ENCODE measurements around the gene TENT5A.
A peak's percentile ranks its signal among the peaks of the same experiment; 100 is the strongest.
"Not testable (repeated sequence)": the region's sequence is repeated elsewhere in the genome, so short reads cannot be mapped to it uniquely, and the experiment has no call there.

The TENT5A gene

GRCh38 chr6:81753711-81754577 is 1.5 kb upstream of the TENT5A start:
- peak; percentile 25 for DNase-seq (ENCODE audit: low read depth, low spot score)
- H3K4me3 ChIP-seq (ENCODE audit: low read length) = peak overlapping the region; percentile 67

- peak overlapping the region; percentile 67 for H3K4me3 ChIP-seq (ENCODE audit: low read length)
- DNase-seq (ENCODE audit: low read depth, low spot score) = no peak
Measured at GRCh38 chr6:81752921-81753710, 635 bp upstream of the TENT5A start.

- no peak for DNase-seq (ENCODE audit: low read depth, low spot score)
- peak overlapping the region; percentile 67 for H3K4me3 ChIP-seq (ENCODE audit: low read length)
Measured at GRCh38 chr6:81751388-81752083, 945 bp downstream of the TENT5A start.

GRCh38 chr6:81750681-81751387 is 1.6 kb downstream of the TENT5A start:
- H3K4me3 ChIP-seq (ENCODE audit: low read length) = no peak overlapping the region
- DNase-seq (ENCODE audit: low read depth, low spot score) = no peak

GRCh38 chr6:81750200-81750599 is 2.3 kb downstream of the TENT5A start:
- no peak overlapping the region for H3K4me3 ChIP-seq (ENCODE audit: low read length)
- no peak for DNase-seq (ENCODE audit: low read depth, low spot score)

- H3K4me3 ChIP-seq (ENCODE audit: low read length) = no peak overlapping the region
- DNase-seq (ENCODE audit: low read depth, low spot score) = no peak
Measured at GRCh38 chr6:81749707-81750106, 2.8 kb downstream of the TENT5A start.

- H3K4me3 ChIP-seq (ENCODE audit: low read length) = no peak overlapping the region
- DNase-seq (ENCODE audit: low read depth, low spot score) = no peak
Measured at GRCh38 chr6:81748994-81749393, 3.5 kb downstream of the TENT5A start.

- H3K4me3 ChIP-seq (ENCODE audit: low read length) = no peak overlapping the region
- no peak for DNase-seq (ENCODE audit: low read depth, low spot score)
Measured at GRCh38 chr6:81747327-81747726, 5.2 kb downstream of the TENT5A start.

GRCh38 chr6:81744131-81744530 is 8.3 kb downstream of the TENT5A start:
- no peak overlapping the region for H3K4me3 ChIP-seq (ENCODE audit: low read length)
- DNase-seq (ENCODE audit: low read depth, low spot score) = no peak

- no peak for DNase-seq (ENCODE audit: low read depth, low spot score)
- H3K4me3 ChIP-seq (ENCODE audit: low read length) = no peak overlapping the region
Measured at GRCh38 chr6:81743649-81744048, 8.8 kb downstream of the TENT5A start.

- H3K4me3 ChIP-seq (ENCODE audit: low read length) = no peak overlapping the region
- DNase-seq (ENCODE audit: low read depth, low spot score) = no peak
Measured at GRCh38 chr6:81741689-81742088, 10.8 kb downstream of the TENT5A start.

GRCh38 chr6:81740591-81740990 is 11.9 kb downstream of the TENT5A start:
- H3K4me3 ChIP-seq (ENCODE audit: low read length); DNase-seq (ENCODE audit: low read depth, low spot score): not testable (repeated sequence)

- H3K4me3 ChIP-seq (ENCODE audit: low read length) = no peak overlapping the region
- no peak for DNase-seq (ENCODE audit: low read depth, low spot score)
Measured at GRCh38 chr6:81739230-81740195, 13.0 kb downstream of the TENT5A start.

GRCh38 chr6:81736428-81736827 is 16.1 kb downstream of the TENT5A start:
- H3K4me3 ChIP-seq (ENCODE audit: low read length) = no peak overlapping the region
- no peak for DNase-seq (ENCODE audit: low read depth, low spot score)

- H3K4me3 ChIP-seq (ENCODE audit: low read length) = no peak overlapping the region
- DNase-seq (ENCODE audit: low read depth, low spot score) = no peak
Measured at GRCh38 chr6:81735756-81736380, 16.6 kb downstream of the TENT5A start.

- DNase-seq (ENCODE audit: low read depth, low spot score) = no peak
- H3K4me3 ChIP-seq (ENCODE audit: low read length) = no peak overlapping the region
Measured at GRCh38 chr6:81734500-81735150, 17.9 kb downstream of the TENT5A start.

GRCh38 chr6:81734081-81734480 is 18.4 kb downstream of the TENT5A start:
- no peak overlapping the region for H3K4me3 ChIP-seq (ENCODE audit: low read length)
- no peak for DNase-seq (ENCODE audit: low read depth, low spot score)

Data from Jurkat, Clone E6-1 (cell line).